ENCODE data around the gene DERL2. TPM values are rescaled to one million over a fixed set of nuclear protein-coding genes. Genes with fewer than 3 reads are reported as not detected.

The DERL2 gene
- total and polyA plus RNA-seq, 3 donors from 2014 or later = 70.8 to 159 (median 97.0) TPM

DNA sequence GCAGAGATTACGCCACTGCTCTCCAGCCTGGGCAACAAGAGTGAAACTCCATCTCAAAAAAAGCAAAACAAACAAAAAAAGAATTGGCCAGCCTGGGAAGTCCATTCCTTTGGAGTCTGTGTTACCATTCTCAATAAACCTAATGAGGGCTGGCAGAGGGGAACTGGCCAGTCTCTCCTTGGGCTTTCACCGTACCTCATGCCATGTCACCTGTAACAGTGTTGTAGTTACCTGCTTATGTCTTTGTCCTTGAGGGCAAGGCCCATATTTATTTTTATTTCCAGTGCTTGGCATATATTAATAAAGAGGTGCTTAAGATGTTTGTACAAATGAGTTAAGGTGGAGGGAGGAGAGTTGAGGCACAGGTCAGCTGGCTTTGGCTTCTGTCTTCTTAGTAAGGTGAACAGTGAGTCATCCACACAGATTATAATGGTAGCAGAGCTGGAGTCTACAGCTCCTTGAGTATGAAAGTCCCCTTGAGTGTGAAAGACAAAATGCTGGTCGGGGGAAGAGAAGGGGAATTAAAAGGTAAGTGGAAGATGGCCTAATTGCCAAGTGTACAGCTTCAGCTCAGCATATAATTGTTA lies 55.5 kb downstream of the DERL2 start:
- WGBS, 2 donors = 94 to 97% methylated on average over 3 of the region's 3 CpGs
- intact Hi-C loops (cut with DNase I; ENCODE audit: low total_unique reads) = no loop called here
- no peak for DNase-seq
- no peaks in the 10 kb centered on the region for H3K9me3 ChIP-seq
- no peak for TF ChIP-seq POLR2A (IDR thresholded peaks at IDR 0.05)
- TF ChIP-seq, protein P1, sequence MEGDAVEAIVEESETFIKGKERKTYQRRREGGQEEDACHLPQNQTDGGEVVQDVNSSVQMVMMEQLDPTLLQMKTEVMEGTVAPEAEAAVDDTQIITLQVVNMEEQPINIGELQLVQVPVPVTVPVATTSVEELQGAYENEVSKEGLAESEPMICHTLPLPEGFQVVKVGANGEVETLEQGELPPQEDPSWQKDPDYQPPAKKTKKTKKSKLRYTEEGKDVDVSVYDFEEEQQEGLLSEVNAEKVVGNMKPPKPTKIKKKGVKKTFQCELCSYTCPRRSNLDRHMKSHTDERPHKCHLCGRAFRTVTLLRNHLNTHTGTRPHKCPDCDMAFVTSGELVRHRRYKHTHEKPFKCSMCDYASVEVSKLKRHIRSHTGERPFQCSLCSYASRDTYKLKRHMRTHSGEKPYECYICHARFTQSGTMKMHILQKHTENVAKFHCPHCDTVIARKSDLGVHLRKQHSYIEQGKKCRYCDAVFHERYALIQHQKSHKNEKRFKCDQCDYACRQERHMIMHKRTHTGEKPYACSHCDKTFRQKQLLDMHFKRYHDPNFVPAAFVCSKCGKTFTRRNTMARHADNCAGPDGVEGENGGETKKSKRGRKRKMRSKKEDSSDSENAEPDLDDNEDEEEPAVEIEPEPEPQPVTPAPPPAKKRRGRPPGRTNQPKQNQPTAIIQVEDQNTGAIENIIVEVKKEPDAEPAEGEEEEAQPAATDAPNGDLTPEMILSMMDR (IDR thresholded peaks at IDR 0.05) = no peak
- no peaks in the 10 kb centered on the region for H3K27me3 ChIP-seq
- H3K4me1 ChIP-seq = peaks cover 5% of the 10 kb centered on the region
- no peak overlapping the region for H3K4me3 ChIP-seq
- H3K36me3 ChIP-seq (ENCODE audit: low read depth, missing control alignments) = no peaks in the 10 kb centered on the region
- H3K27ac ChIP-seq = no peak overlapping the region

DNA sequence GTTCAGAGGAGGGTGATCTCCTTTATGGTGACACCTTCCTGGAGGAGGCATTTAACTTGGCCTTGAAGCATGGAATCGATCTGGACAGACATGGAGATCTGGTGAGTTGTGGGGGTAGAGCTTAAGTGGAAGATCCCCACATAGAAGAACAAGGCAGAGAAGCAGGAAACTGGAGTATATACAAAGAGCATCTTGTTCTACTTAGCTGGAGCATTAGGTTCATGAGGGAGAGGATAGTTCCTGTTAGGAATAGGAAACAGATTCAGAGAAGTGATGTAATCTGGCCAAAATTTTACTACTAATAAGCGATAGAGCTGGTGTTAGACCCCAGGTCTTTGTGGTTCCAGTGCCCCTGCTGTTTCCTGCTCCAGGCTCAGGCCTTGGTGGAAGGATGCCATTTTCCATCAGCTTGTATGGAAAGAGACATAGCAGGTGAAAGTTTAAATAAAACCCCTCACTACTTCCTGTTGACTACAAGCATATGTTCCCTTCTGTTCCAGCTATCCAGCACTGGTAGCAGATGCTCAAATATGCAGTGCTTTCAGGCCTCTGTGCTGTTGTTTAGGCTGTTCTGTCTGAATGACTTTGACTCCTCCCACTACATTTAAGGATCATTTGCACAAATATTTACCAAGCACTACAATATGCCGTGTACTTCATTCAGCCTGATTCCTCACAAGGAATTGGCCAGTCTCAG lies 56.6 kb downstream of the DERL2 start:
- no peak for DNase-seq
- 80 to 81% methylated on average over 2 to 3 of the region's 3 CpGs for WGBS, 2 donors
- Histone ChIP-seq H3K4me3 (no peak overlapping the region), H3K4me1 (no peaks in the 10 kb centered on the region), H3K36me3 (ENCODE audit: low read depth, missing control alignments) (no peaks in the 10 kb centered on the region), H3K9me3 (no peaks in the 10 kb centered on the region), H3K27ac (no peak overlapping the region), H3K27me3 (no peaks in the 10 kb centered on the region)
- intact Hi-C loops (cut with DNase I; ENCODE audit: low total_unique reads) = no loop called here
- TF ChIP-seq, protein P1 (IDR thresholded peaks at IDR 0.05) = no peak
- TF ChIP-seq POLR2A (IDR thresholded peaks at IDR 0.05) = no peak

DNA sequence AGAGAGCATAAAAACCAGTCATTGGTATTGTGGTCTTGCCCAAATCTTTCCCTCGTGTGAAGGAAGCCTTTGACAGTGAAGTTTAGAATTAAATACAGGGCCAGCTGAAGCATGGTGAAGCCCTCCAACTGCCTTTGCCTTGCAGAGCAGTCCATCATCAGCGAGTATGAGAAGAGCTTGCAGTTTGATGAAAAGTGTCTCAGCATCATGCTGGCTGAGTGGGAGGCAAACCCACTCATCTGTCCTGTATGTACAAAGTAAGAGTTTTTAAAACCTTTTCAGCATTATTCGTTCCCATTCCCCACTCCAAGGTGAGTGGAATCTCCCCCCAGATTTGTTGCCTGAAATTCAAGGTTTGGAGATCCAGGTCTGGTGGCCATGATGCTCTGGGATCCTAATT lies 60.2 kb downstream of the DERL2 start:
- DNase-seq = no peak
- no peaks in the 10 kb centered on the region for H3K9me3 ChIP-seq
- no peak overlapping the region for H3K4me3 ChIP-seq
- no peak for TF ChIP-seq POLR2A (IDR thresholded peaks at IDR 0.05)
- TF ChIP-seq, protein P1 (IDR thresholded peaks at IDR 0.05) = no peak
- no peaks in the 10 kb centered on the region for H3K36me3 ChIP-seq (ENCODE audit: low read depth, missing control alignments)
- H3K27me3 ChIP-seq = no peaks in the 10 kb centered on the region
- WGBS, 2 donors = 70 to 77% methylated on average over 3 of the region's 3 CpGs
- intact Hi-C loops (cut with DNase I; ENCODE audit: low total_unique reads) = no loop called here
- no peak overlapping the region for H3K27ac ChIP-seq
- H3K4me1 ChIP-seq = peaks cover 4% of the 10 kb centered on the region

DNA sequence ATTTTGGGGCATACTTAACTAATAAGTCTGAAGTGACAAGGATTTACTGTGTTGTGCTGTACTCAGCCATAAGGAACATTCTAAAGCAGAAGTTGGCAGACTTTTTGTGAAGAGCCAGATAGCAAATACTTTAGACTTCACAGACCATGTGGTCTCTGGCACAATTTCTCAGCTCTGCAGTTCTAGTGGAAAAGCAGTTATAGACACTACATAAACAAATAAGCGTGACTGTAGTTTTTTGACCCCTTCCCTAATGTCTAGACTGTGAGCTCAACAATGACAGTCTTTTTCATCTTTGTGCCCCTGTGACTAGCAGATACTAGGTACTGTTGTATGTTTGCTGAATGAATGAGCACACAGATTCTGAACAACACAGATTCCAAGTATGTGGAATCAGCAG lies 61.1 kb downstream of the DERL2 start:
- TF ChIP-seq POLR2A (IDR thresholded peaks at IDR 0.05) = no peak
- TF ChIP-seq, protein P1 (IDR thresholded peaks at IDR 0.05) = no peak
- peaks cover 5% of the 10 kb centered on the region for H3K4me1 ChIP-seq
- H3K9me3 ChIP-seq = no peaks in the 10 kb centered on the region
- intact Hi-C loops (cut with DNase I; ENCODE audit: low total_unique reads) = no loop called here
- H3K27me3 ChIP-seq = no peaks in the 10 kb centered on the region
- DNase-seq = no peak
- H3K4me3 ChIP-seq = no peak overlapping the region
- WGBS, 2 donors = 84 to 91% methylated on average over 1 of the region's 1 CpG
- no peak overlapping the region for H3K27ac ChIP-seq
- H3K36me3 ChIP-seq (ENCODE audit: low read depth, missing control alignments) = no peaks in the 10 kb centered on the region

DNA sequence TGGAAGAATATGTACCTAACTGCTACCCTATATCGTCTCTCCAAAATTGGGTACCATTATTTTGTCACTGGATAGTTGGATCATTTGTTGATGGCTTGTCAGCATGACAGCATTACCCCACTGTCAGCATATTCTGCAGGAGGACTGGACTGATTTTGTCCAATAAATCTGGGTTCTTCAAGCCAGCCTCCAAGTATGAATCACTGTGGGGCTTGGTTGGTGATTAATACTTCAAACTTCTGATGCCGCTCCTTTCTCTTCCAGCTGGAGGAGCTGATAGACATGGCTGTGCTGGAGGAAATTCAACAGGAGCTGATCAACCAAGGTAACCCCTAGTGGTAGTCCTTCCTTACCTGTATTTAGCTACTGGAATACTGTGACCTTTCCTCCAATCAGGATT lies 63.5 kb downstream of the DERL2 start:
- H3K4me3 ChIP-seq = no peak overlapping the region
- H3K36me3 ChIP-seq (ENCODE audit: low read depth, missing control alignments) = no peaks in the 10 kb centered on the region
- DNase-seq = no peak
- intact Hi-C loops (cut with DNase I; ENCODE audit: low total_unique reads) = no loop called here
- no peaks in the 10 kb centered on the region for H3K27me3 ChIP-seq
- WGBS, 2 donors = 94 to 95% methylated on average over 2 of the region's 2 CpGs
- peaks cover 10% of the 10 kb centered on the region for H3K4me1 ChIP-seq
- no peaks in the 10 kb centered on the region for H3K9me3 ChIP-seq
- H3K27ac ChIP-seq = no peak overlapping the region
- no peak for TF ChIP-seq POLR2A (IDR thresholded peaks at IDR 0.05)
- TF ChIP-seq, protein P1 (IDR thresholded peaks at IDR 0.05) = no peak
